C4-2B (cell line): ENCODE results near the gene COL23A1.
A peak's percentile ranks its signal among the peaks of the same experiment; 100 is the strongest.
"Not testable (repeated sequence)": the region's sequence is repeated elsewhere in the genome, so short reads cannot be mapped to it uniquely, and the experiment has no call there.

Source experiments
- H3K27ac ChIP-seq: fragments of 450-650 bp; 2 replicates; pipeline ENCODE4 v1.5.1; 2017
- CTCF ChIP-seq: fragments of 450-650 bp; conservative IDR thresholded peaks from 2 replicates; pipeline ENCODE4 v1.5.1; 2017; ENCODE audit warnings: mild to moderate bottlenecking
- ZFX ChIP-seq: fragments of 450-650 bp; IDR thresholded peaks from 2 replicates; pipeline ENCODE4 v1.6.1; 2017

Gene COL23A1

DNA sequence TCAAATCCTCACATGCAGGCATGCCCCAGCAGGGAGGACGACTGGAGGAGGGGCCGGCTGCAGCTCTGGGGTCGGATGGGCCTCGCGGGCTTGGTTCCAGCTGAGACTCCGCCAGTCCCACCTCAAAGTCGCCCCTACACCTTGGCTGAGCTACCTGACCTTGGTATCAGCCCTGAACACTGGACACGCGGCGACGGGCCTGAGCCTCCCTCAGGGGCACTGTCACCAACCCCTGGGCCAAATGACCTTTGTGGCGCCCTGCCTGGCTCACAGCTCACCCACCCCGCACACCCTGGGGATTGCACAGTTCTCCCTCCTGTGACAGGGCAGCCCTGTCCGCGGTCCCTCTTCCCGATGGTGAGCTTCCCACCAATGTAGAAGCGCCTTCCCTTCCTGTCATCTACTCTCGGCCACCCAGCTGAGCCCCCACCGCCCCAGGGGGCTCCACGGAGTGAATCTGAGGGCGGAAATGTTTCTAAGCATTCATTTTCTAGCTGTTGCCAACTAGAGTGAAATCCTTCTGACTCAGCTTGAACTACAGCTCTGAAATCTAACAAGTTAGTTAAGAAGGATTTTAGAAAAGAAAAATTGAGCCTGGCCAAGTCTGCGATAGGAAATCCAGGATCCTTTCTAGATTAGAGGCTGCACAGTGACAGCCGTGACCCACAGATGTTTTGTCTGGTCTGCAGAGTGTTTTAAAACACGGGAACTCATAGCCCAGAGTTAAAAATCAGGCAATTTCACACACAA is 218.7 kb downstream of the COL23A1 start:
- no peak for TF ChIP-seq CTCF
- no peak for TF ChIP-seq ZFX
- H3K27ac ChIP-seq, result peak overlapping the region; percentile 76

DNA sequence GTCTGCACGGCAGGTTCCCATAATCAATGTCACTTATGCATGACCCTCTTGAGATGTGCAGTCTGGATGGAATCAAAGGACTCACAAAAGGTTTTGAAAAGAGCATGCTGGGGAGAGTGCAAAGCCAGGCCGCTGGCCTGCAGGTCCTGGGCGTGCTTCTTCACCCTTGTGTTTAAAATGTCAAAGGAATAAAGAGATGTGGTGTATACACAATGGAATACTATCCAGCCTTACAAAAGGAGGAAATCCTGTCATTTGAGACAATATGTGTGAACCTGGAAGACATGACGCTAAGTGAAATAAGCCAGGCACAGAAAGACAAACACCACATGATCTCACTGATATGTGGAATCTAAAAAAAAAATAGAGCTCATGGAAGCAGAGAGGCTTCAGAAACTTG is 220.1 kb downstream of the COL23A1 start:
- H3K27ac ChIP-seq, result no peak overlapping the region
- TF ChIP-seq ZFX, result no peak
- TF ChIP-seq CTCF, result no peak

DNA sequence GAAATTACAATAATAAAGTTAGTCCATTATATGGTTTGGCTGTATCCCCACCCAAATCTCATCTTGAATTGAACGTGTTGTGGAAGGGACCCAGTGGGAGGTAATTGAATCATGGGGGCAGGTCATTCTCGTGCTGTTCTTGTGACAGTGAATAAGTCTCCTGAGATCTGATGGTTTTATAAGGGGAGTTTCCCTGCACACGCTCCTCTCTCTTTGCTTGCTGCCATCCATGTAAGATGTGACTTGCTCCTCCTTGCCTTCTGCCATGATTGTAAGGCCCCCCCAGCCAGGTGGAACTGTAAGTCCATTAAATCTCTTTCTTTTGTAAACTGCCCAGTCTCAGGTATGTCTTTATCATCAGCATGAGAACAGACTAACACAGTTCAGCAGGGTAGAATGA is 220.7 kb downstream of the COL23A1 start:
- not testable (repeated sequence) for H3K27ac ChIP-seq

GRCh38 chr5:178368716-178369300 is 221.4 kb downstream of the COL23A1 start:
- no peak overlapping the region for H3K27ac ChIP-seq
- TF ChIP-seq ZFX (no peak), CTCF (no peak)

DNA sequence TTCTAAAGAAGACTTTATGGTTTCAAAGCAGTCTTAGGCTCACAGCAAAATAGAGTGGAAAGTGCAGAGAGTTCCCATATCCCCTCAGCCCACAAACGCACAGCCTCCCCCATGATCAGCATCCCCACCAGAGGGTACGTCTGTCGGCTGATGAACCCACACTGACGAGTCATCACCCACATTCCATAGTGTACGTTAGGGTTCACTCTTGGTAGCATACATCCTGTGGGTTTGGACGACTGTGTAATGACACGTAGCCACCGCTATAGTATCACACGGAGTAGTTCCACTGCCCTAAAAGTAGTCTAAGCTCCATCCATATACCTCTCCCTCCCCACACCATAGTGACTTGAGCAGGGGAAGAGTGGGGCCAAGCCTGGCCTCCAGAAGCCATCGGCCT is 221.9 kb downstream of the COL23A1 start:
- TF ChIP-seq CTCF (no peak), ZFX (no peak)
- no peak overlapping the region for H3K27ac ChIP-seq

DNA sequence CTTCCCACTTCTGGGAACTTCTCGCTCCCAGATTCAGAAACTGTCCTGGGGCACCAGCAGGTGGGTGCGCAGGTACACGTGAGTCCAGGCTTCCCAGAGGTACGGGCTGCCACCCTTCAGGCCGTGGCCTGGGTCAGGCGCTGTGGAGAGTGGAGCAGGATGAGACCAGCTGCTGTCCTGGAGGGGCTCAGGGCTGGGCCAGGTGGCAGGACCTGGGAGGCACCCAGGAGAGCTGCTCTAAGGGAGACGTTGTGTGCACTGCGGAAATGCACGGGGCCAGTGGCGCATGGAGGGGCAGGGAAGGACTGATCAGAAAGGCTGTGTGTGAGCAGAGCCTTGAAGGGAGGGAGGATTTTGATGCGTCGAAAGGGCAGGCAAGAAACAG is 222.5 kb downstream of the COL23A1 start:
- TF ChIP-seq CTCF (no peak), ZFX (no peak)
- H3K27ac ChIP-seq, result no peak overlapping the region

DNA sequence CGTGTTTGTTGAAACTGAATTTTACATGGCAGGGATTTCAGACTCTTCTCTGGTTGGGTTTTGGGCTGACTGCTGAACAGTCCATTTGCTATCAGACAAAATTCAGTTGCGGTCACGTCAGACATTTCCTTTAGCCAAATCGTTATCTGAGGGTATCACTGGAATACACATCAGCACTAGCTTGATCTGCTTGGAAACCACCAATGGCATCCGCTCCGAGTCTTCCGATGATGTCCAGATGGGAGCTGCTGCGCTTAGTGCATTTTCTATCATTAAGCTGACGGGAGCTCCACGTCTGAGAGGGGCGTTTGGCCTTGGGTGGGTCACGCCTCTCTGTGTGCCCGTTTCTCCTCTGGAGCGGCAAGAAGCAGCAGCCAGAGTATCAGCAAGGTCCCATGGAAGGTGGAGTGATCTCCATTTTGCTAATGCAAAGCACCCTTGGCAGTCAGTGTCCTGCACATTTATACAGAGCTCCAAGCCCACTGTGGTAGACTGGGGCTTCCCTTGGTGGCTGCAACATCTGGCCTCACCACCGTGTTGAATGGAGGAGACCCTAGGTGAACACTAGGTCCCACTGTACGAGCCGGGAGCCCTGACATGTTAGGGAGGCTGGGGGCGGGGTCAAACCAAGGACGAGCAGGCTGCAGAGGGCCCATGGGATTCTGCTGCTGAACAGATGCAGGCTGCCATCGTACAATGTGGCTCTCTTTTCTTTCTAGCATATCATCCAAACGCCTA is 223.0 kb downstream of the COL23A1 start:
- TF ChIP-seq CTCF (no peak), ZFX (no peak)
- H3K27ac ChIP-seq, result no peak overlapping the region
